T-helper 1 cell treated with Interleukin-12 subunit alpha and Interleukin-12 subunit beta and Interleukin-4 antibody, amounts not matched to agents 30 μg/mL and 1 μg/mL, for 36 hours (primary cell): ENCODE results near the gene INTS12.
"Not testable (repeated sequence)": the region's sequence is repeated elsewhere in the genome, so short reads cannot be mapped to it uniquely, and the experiment has no call there.

Experiments
- H3K27ac Mint-ChIP-seq: one replicate; pipeline ENCODE4 v1.8.0; 2021; ENCODE audit warnings: mild to moderate bottlenecking, mixed read lengths
- H3K27me3 Mint-ChIP-seq: one replicate; pipeline ENCODE4 v1.8.0; 2021; ENCODE audit warnings: low read depth, mixed read lengths
- H3K36me3 Mint-ChIP-seq: one replicate; pipeline ENCODE4 v1.8.0; 2021; ENCODE audit warnings: low read depth, mixed read lengths
- H3K4me1 Mint-ChIP-seq: one replicate; pipeline ENCODE4 v1.8.0; 2021; ENCODE audit warnings: low read depth, mixed read lengths
- H3K4me3 Mint-ChIP-seq: one replicate; pipeline ENCODE4 v1.8.0; 2021; ENCODE audit warnings: mild to moderate bottlenecking, moderate library complexity, mixed read lengths
- H3K9me3 Mint-ChIP-seq: one replicate; pipeline ENCODE4 v1.8.0; 2021; ENCODE audit warnings: mixed read lengths

Gene INTS12

DNA sequence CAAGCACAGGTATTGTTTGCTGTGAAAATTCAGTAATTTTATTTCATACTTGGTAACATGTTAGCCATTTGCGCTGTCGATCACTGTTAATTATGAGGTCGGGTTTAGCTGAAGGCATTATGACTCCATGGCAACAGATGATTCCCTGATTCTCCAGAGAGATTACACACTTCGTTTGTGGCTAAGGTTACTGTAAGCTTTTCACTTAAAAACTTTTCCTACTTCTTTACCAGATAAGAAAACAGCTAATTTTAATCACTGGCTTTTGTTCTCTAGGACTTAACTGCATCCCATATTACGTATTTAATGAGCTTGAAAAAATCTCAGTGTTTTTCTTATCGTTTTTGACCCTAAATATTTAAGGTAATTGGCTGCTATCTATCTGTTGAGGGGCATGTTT, 2.2 kb upstream of the INTS12 start:
- Mint-ChIP-seq H3K27me3 (peaks cover 3% of the 10 kb centered on the region), H3K9me3 (no peaks in the 10 kb centered on the region), H3K27ac (no peak overlapping the region), H3K4me1 (peaks cover 23% of the 10 kb centered on the region), H3K36me3 (peaks cover 1% of the 10 kb centered on the region), H3K4me3 (no peak overlapping the region)

GRCh38 chr4:105710012-105710600, 1.6 kb upstream of the INTS12 start:
- Mint-ChIP-seq H3K4me3 (no peak overlapping the region), H3K27me3 (peaks cover 3% of the 10 kb centered on the region), H3K4me1 (peaks cover 24% of the 10 kb centered on the region), H3K9me3 (no peaks in the 10 kb centered on the region), H3K27ac (no peak overlapping the region), H3K36me3 (peaks cover 3% of the 10 kb centered on the region)

GRCh38 chr4:105709081-105709450, 577 bp upstream of the INTS12 start:
- Mint-ChIP-seq H3K4me3 (peak overlapping the region; percentile 98), H3K27me3 (peaks cover 1% of the 10 kb centered on the region), H3K4me1 (peaks cover 24% of the 10 kb centered on the region), H3K36me3 (peaks cover 3% of the 10 kb centered on the region), H3K9me3 (no peaks in the 10 kb centered on the region), H3K27ac (peak overlapping the region; percentile 86)

DNA sequence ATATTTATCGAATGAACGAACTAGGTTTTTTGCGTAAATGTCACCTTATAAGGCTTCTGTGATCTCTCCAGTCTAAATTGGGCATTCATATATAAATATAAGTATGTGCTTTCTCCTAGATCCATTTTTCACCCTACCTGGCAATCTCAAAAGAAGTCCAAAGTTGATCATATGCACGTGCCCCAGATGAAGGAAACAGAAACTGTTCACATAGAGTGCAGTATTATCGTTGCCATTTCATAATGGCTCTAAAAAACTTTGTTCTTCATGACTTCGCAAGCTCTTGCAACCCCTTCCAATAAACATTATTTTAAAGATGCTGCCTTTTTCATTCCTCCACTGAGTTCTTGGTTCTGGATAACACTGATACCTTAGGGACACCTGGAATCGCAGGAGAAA, 708 bp downstream of the INTS12 start:
- Mint-ChIP-seq H3K9me3 (no peaks in the 10 kb centered on the region), H3K4me3 (peak overlapping the region; percentile 98), H3K27ac (peak overlapping the region; percentile 92), H3K36me3 (peaks cover 3% of the 10 kb centered on the region), H3K4me1 (peaks cover 24% of the 10 kb centered on the region), H3K27me3 (no peaks in the 10 kb centered on the region)

DNA sequence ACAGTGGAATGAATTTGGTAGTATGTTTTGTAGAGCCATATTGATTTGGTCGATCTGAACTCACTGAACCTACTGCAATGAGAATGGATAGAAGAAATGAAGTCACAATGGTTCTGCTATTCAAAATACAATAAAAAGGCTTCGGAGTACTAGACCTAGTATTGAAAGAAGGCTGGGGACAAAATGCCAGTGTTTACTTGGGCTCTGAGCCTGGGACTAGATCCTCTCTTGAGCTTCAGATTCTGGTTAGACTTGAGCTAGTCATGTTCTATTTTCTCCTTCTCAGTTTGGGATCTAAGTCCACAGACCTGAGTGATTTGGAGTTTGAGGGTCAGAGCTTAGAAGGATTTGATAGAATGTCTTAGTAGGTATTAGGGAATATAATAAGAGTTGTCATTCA, 9.9 kb downstream of the INTS12 start:
- no peak overlapping the region for H3K27ac Mint-ChIP-seq
- H3K4me1 Mint-ChIP-seq, result peaks cover 4% of the 10 kb centered on the region
- no peaks in the 10 kb centered on the region for H3K27me3 Mint-ChIP-seq
- H3K4me3 Mint-ChIP-seq, result no peak overlapping the region
- no peaks in the 10 kb centered on the region for H3K9me3 Mint-ChIP-seq
- H3K36me3 Mint-ChIP-seq, result peaks cover 16% of the 10 kb centered on the region

GRCh38 chr4:105695832-105696231, 12.7 kb downstream of the INTS12 start:
- not testable (repeated sequence) for H3K9me3 Mint-ChIP-seq, H3K27me3 Mint-ChIP-seq, H3K4me1 Mint-ChIP-seq, H3K27ac Mint-ChIP-seq, H3K4me3 Mint-ChIP-seq
- peaks cover 21% of the 10 kb centered on the region for H3K36me3 Mint-ChIP-seq

DNA sequence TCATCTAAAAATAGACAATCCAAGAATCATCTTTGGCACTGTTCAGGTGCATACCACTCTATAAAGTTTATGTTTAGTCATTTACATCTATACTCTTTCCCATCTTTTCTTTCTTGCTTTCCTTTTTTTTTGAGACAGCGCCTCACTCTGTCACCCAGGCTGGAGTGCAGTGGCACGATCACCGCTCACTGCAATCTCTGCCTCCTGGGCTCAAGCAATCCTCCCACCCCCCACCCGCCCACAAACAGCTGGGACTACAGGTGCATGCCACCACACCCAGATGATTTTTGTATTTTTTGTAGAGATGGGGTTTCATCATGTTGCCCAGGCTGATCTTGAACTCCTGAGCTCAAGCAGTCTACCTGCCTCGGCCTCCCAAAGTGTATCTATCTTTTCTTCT, 13.7 kb downstream of the INTS12 start:
- H3K36me3 Mint-ChIP-seq, result peaks cover 26% of the 10 kb centered on the region
- not testable (repeated sequence) for H3K27ac Mint-ChIP-seq, H3K4me1 Mint-ChIP-seq, H3K4me3 Mint-ChIP-seq, H3K9me3 Mint-ChIP-seq, H3K27me3 Mint-ChIP-seq

DNA sequence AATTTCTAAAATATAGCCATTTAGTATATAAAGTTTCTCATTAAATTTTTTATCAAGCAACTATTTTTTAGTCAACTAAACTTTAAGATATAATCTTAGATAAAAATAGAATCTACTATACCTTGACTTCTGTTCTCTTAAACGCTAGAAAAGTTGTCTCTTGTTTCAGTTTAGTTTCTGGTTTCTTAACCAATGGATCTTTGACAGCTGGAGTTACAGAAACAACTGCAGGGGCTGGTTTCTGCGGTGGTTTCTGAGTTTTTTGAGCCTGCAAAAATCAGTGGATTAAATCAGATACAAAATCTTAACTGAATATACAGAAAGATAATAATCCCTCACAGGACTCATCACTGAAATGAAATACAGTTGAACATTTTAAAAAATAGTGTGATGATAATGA, 21.9 kb downstream of the INTS12 start:
- Mint-ChIP-seq H3K9me3 (no peaks in the 10 kb centered on the region), H3K27ac (no peak overlapping the region), H3K27me3 (no peaks in the 10 kb centered on the region), H3K4me1 (no peaks in the 10 kb centered on the region), H3K4me3 (no peak overlapping the region), H3K36me3 (peaks cover 25% of the 10 kb centered on the region)

GRCh38 chr4:105683038-105683437, 25.5 kb downstream of the INTS12 start:
- no peak overlapping the region for H3K4me3 Mint-ChIP-seq
- no peaks in the 10 kb centered on the region for H3K27me3 Mint-ChIP-seq
- peaks cover 14% of the 10 kb centered on the region for H3K36me3 Mint-ChIP-seq
- H3K27ac Mint-ChIP-seq, result no peak overlapping the region
- no peaks in the 10 kb centered on the region for H3K4me1 Mint-ChIP-seq
- no peaks in the 10 kb centered on the region for H3K9me3 Mint-ChIP-seq

DNA sequence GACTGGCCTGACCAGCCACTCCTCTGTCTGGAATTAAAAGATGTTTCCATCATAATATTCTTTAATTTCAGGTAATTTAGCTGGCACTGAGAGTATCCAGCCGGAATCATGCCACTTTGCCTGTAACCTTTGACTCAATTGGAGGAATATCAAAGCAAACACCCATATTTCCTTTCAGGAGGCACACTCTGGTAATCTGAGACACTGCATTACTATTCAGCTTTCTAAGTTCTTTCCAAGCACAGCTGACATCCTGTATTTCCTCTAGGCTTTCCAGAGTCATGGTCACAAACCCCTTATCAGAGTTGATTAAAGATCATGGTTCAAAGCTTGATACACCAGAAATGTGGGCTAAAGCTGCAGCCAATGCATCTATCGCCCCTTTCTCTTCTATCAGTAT, 29.3 kb downstream of the INTS12 start:
- no peak overlapping the region for H3K27ac Mint-ChIP-seq
- no peaks in the 10 kb centered on the region for H3K9me3 Mint-ChIP-seq
- no peaks in the 10 kb centered on the region for H3K4me1 Mint-ChIP-seq
- H3K4me3 Mint-ChIP-seq, result no peak overlapping the region
- H3K36me3 Mint-ChIP-seq, result peaks cover 10% of the 10 kb centered on the region
- no peaks in the 10 kb centered on the region for H3K27me3 Mint-ChIP-seq

GRCh38 chr4:105677709-105678108, 30.8 kb downstream of the INTS12 start:
- Mint-ChIP-seq H3K4me3 (no peak overlapping the region), H3K27me3 (peaks cover 11% of the 10 kb centered on the region), H3K36me3 (peaks cover 6% of the 10 kb centered on the region), H3K4me1 (no peaks in the 10 kb centered on the region), H3K27ac (no peak overlapping the region), H3K9me3 (no peaks in the 10 kb centered on the region)

- Mint-ChIP-seq H3K9me3 (no peaks in the 10 kb centered on the region), H3K27ac (no peak overlapping the region), H3K36me3 (no peaks in the 10 kb centered on the region), H3K27me3 (peaks cover 28% of the 10 kb centered on the region), H3K4me3 (no peak overlapping the region), H3K4me1 (no peaks in the 10 kb centered on the region)
Observed at GRCh38 chr4:105674011-105674410, 34.5 kb downstream of the INTS12 start.

DNA sequence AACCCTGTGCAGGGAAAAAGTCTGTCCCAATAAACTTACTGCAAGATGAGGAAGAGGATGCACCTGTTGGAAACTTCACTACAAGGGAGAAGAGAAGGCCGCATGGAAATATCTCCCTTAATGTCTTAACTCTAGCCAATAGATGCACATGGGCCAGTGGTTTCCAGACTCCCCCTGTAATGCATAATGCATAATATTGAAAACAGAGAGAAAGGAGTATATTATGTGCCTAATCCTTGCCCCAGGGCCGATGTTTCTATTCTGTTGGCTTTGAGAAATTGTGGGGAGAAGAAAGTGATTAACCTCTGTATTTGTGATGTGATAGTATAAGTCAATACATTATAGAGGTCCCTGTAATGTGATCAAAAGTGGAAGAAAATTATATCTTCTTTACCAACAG, 37.2 kb downstream of the INTS12 start:
- H3K4me3 Mint-ChIP-seq, result no peak overlapping the region
- peaks cover 28% of the 10 kb centered on the region for H3K27me3 Mint-ChIP-seq
- H3K9me3 Mint-ChIP-seq, result no peaks in the 10 kb centered on the region
- H3K27ac Mint-ChIP-seq, result no peak overlapping the region
- no peaks in the 10 kb centered on the region for H3K4me1 Mint-ChIP-seq
- no peaks in the 10 kb centered on the region for H3K36me3 Mint-ChIP-seq

DNA sequence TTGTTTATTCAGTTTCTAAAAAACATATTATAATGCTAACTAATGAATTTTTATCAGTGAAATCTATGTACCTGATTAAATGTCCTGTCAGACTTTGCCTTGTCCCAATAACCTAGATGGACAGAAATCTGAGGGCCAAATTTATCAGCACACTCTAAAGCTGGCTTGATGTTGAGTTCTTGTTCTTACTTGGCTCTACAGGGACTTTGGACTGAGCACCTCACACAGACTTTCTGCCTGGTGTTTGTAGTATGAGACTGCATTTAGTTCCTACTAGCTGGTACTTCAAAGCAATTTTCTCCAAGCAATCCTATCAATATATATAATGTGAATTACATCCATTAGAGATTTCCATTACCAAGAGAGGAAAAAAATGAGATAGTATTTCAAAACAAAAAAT, 37.8 kb downstream of the INTS12 start:
- no peak overlapping the region for H3K27ac Mint-ChIP-seq
- H3K4me1 Mint-ChIP-seq, result no peaks in the 10 kb centered on the region
- no peaks in the 10 kb centered on the region for H3K9me3 Mint-ChIP-seq
- H3K4me3 Mint-ChIP-seq, result no peak overlapping the region
- peaks cover 28% of the 10 kb centered on the region for H3K27me3 Mint-ChIP-seq
- H3K36me3 Mint-ChIP-seq, result no peaks in the 10 kb centered on the region

- no peak overlapping the region for H3K4me3 Mint-ChIP-seq
- H3K9me3 Mint-ChIP-seq, result no peaks in the 10 kb centered on the region
- H3K27me3 Mint-ChIP-seq, result peaks cover 12% of the 10 kb centered on the region
- no peaks in the 10 kb centered on the region for H3K4me1 Mint-ChIP-seq
- no peak overlapping the region for H3K27ac Mint-ChIP-seq
- no peaks in the 10 kb centered on the region for H3K36me3 Mint-ChIP-seq
Observed at GRCh38 chr4:105666693-105667092, 41.8 kb downstream of the INTS12 start.
